Measurements from ENCODE around the gene ABHD4.

GRCh38 chr14:22564463-22564862, 33.6 kb upstream of the ABHD4 start:
- TF ChIP-seq, protein P1, sequence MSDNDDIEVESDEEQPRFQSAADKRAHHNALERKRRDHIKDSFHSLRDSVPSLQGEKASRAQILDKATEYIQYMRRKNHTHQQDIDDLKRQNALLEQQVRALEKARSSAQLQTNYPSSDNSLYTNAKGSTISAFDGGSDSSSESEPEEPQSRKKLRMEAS (IDR thresholded peaks at IDR 0.05) = no peak
- TF ChIP-seq, protein P2, sequence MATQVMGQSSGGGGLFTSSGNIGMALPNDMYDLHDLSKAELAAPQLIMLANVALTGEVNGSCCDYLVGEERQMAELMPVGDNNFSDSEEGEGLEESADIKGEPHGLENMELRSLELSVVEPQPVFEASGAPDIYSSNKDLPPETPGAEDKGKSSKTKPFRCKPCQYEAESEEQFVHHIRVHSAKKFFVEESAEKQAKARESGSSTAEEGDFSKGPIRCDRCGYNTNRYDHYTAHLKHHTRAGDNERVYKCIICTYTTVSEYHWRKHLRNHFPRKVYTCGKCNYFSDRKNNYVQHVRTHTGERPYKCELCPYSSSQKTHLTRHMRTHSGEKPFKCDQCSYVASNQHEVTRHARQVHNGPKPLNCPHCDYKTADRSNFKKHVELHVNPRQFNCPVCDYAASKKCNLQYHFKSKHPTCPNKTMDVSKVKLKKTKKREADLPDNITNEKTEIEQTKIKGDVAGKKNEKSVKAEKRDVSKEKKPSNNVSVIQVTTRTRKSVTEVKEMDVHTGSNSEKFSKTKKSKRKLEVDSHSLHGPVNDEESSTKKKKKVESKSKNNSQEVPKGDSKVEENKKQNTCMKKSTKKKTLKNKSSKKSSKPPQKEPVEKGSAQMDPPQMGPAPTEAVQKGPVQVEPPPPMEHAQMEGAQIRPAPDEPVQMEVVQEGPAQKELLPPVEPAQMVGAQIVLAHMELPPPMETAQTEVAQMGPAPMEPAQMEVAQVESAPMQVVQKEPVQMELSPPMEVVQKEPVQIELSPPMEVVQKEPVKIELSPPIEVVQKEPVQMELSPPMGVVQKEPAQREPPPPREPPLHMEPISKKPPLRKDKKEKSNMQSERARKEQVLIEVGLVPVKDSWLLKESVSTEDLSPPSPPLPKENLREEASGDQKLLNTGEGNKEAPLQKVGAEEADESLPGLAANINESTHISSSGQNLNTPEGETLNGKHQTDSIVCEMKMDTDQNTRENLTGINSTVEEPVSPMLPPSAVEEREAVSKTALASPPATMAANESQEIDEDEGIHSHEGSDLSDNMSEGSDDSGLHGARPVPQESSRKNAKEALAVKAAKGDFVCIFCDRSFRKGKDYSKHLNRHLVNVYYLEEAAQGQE (IDR thresholded peaks at IDR 0.05) = no peak
- no peak for TF ChIP-seq YY1 (IDR thresholded peaks at IDR 0.05)
- TF ChIP-seq TAF1 (conservative IDR thresholded peaks at IDR 0.05) = no peak
- TF ChIP-seq, protein P3, sequence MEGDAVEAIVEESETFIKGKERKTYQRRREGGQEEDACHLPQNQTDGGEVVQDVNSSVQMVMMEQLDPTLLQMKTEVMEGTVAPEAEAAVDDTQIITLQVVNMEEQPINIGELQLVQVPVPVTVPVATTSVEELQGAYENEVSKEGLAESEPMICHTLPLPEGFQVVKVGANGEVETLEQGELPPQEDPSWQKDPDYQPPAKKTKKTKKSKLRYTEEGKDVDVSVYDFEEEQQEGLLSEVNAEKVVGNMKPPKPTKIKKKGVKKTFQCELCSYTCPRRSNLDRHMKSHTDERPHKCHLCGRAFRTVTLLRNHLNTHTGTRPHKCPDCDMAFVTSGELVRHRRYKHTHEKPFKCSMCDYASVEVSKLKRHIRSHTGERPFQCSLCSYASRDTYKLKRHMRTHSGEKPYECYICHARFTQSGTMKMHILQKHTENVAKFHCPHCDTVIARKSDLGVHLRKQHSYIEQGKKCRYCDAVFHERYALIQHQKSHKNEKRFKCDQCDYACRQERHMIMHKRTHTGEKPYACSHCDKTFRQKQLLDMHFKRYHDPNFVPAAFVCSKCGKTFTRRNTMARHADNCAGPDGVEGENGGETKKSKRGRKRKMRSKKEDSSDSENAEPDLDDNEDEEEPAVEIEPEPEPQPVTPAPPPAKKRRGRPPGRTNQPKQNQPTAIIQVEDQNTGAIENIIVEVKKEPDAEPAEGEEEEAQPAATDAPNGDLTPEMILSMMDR (IDR thresholded peaks at IDR 0.05; ENCODE audit: low read depth, low read length, missing input control) = no peak
- TF ChIP-seq JUND (IDR thresholded peaks at IDR 0.05) = no peak
- no peak for TF ChIP-seq ATF3 (IDR thresholded peaks at IDR 0.05)

All from liver (tissue), 3 donors.